ENCODE measurements around the gene ZDHHC11.
"Not testable (repeated sequence)": the region's sequence is repeated elsewhere in the genome, so short reads cannot be mapped to it uniquely, and the experiment has no call there.

ZDHHC11 gene

DNA sequence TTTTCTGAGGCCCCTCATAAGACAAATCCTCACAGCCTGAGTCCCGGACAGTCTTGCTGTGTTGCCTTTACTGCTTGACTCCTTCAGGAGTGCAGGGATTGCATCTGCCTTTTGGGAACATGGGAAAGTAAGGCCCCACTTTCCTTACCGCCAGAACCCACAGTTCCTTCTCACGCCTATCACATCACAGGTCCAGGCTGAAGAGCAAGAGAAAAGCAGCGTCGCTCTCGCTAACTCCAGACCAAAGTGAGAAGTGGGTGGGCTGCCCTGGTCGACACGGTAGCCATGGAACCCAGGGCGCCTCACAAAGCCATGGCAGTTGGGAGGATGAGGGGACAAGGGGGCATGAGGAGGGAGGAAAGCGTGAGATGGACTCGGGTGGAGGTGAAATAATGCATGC, 7.9 kb upstream of the ZDHHC11 start:
- DNase-seq, result no peak

- DNase-seq, result no peak
Observed at GRCh38 chr5:856531-857425, 6.0 kb upstream of the ZDHHC11 start.

GRCh38 chr5:855771-856530, 5.2 kb upstream of the ZDHHC11 start:
- DNase-seq, result no peak

- DNase-seq, result no peak
Observed at GRCh38 chr5:854966-855743, 4.4 kb upstream of the ZDHHC11 start.

DNA sequence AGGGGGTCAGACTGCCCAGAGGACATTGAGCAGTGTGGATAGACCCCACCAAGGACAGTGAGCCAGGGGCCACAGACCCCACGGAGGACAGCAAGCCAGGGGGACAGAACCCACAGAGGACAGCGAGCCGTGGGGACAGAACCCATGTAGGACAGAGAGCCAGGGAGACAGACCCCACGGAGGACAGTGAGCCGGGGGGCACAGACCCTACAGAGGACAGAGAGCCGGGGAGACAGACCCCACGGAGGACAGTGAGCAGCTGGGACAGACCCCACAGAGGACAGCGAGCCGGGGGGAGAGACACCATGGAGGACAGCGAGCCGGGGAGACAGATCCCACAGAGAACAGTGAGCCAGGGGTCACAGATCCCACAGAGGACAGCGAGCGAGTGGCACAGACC, 3.4 kb upstream of the ZDHHC11 start:
- DNase-seq, result no peak

DNA sequence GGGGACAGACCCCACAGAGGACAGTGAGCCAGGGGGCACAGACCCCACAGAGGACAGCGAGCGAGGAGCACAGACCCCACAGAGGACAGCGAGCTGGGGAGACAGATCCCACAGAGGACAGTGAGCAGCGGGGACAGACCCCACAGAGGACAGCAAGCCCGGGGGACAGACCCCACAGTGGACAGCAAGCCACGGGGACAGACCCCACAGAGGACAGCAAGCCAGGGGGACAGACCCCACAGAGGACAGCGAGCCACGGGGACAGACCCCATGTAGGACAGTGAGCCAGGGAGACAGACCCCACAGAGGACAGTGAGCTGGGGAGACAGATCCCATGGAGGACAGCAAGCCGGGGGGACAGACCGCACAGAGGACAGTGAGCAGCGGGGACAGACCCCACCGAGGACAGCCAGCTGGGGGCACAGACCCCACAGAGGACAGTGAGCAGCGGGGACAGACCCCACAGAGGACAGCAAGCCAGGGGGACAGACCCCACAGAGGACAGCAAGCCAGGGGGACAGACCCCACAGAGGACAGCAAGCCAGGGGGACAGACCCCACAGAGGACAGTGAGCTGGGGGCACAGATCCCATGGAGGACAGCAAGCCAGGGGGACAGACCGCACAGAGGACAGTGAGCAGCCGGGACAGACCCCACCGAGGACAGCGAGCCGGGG, 2.8 kb upstream of the ZDHHC11 start:
- DNase-seq, result not testable (repeated sequence)

- no peak for DNase-seq
Observed at GRCh38 chr5:852431-853401, 1.9 kb upstream of the ZDHHC11 start.

DNA sequence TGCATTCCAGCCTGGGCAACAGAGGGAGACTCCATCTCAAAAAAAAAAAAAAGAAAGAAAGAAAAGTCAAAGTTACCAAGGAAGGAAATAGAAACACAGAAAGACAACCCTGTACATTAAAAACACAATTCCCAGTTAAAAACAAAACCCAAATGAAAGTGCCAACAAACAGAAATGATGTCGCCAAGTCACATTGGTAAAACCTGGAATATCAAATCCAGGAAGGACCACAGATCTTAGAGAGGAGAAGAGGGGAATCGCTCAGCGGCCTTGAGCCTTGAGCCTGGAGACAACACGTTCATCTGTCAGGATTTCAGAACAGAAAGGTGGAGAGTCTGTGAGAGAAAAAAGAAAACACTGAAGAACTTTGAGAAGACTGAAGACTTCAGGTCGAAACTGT, 1.2 kb upstream of the ZDHHC11 start:
- DNase-seq, result no peak

DNA sequence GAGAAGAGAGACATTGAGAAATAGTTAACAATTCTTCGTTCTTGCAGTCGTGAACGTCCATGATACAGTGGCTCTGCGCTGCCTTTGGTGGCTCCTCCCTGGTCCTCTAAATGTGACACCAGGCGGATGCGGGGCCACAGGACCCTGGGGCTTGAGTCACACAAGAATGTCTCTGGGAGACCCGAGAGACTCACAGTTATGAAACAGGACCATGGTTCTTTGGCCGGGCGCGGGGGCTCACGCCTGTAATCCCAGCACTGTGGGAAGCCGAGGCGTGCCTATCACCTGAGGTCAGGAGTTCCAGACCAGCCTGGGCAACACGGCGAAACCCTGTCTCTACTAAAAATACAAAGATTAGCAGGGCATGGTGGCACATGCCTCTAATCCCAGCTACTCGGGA, 767 bp upstream of the ZDHHC11 start:
- DNase-seq, result no peak

- DNase-seq, result no peak
Observed at GRCh38 chr5:851076-851475, 290 bp upstream of the ZDHHC11 start.

DNA sequence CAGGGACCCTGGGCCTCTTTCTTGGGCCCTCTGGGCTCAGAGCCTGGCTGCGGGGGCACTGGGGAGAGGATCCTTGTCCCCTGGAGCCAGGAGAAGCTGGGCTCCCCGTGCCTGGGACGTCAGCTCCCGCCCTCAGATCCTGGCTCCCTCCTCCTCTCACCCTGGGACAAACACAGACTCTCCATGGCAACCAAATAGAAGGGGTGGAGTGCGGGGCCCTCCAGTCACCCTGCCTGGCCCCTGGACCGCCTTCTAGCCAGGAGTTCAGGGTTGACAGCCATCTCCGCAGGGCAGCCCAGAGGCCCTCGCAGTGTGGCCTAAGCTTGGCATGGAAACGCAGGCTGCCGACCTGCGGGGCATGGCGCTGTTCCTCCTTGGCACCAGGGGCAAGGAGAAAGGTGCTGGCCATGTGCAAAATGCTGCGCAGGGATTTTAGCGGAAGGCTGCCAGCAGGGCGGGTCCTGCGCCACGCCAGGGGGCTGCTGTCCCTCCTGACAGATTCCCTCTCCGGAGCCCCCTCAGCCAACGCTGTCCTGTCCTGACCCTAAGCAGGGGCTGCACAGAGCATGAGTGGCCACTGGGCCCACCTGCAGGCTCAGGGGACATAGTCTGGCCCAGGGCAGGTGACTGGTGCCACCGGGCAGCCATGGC, 1.0 kb downstream of the ZDHHC11 start:
- no peak for DNase-seq

- DNase-seq, result no peak
Observed at GRCh38 chr5:848671-849111, 2.1 kb downstream of the ZDHHC11 start.

DNA sequence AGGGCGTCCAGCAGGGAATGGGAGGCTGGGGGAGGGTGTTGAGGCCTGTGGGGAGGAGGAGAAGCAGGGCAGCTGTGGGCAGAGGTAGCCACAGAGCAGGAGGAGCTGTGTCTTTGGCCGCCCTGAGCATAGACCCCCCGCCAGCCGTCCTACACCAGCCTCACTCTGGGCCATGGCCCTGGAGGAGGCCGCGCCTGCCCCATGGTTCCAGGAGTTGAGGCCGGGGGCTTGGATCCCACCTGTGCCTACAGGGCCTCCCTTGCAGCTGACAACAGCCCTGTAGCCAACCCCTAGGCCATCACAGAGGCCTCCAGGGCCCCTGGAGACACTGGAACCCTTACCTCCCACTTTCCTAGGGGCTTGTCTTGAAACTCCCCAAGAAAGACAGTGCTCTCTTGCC, 3.0 kb downstream of the ZDHHC11 start:
- DNase-seq, result not testable (repeated sequence)

GRCh38 chr5:847212-847611, 3.6 kb downstream of the ZDHHC11 start:
- not testable (repeated sequence) for DNase-seq

DNA sequence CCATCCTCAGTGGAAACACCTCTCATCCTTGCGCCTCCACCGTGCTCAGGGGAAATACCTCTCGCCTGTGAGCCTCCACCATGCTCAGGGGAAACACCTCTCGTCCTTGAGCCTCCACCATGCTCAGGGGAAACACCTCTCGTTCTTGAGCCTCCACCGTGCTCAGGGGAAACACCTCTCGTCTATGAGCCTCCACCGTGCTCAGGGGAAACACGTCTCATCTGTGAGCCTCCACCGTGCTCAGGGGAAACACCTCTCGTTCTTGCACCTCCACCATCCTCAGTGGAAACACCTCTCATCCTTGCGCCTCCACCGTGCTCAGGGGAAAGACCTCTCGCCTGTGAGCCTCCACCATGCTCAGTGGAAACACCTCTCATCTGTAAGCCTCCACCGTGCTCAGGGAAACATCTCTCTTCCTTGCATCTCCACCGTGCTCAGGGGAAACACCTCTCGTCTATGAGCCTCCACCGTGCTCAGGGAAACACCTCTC, 4.1 kb downstream of the ZDHHC11 start:
- peak; percentile 17 for DNase-seq

DNA sequence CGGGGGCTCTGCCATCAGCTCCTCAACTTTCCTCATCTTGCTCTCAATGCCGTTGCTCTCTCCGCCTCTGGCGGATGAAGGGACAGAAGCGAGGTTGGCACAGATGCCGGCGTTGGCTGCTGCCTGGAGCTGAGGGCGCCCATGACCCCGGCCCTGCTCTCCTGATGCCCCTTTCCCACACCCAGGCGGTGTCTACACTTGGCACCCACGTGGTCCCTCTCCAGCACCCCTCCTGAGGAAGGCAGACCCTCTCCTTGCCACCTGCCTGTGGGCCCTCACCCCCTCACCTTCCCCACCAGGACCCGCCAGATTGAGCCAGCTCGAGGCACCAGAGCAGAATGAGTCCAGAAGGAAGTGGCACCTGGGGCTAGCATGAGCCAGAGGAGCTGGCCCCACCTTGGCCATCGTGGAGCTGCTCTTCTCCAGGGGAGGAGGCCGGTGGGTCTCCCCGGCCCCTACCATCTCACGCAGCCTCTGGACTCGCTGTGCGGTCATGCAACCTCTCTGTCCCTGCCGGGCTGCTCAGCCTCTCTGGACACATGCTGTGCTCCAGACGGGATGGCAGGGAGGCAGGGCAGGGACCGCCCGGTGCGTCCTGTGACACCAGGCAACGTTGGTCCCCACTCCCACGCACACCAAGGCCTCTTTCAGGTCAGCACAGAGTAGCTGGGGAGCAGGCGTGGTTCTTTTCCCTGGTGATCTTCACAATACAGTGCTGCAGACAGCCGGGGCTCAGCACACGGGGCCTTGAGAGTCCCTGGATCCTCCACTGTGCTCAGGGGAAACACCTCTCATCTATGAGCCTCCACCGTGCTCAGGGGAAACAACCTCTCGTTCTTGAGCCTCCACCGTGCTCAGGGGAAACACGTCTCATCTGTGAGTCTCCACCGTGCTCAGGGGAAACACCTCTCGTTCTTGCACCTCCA, 4.8 kb downstream of the ZDHHC11 start:
- not testable (repeated sequence) for DNase-seq

DNA sequence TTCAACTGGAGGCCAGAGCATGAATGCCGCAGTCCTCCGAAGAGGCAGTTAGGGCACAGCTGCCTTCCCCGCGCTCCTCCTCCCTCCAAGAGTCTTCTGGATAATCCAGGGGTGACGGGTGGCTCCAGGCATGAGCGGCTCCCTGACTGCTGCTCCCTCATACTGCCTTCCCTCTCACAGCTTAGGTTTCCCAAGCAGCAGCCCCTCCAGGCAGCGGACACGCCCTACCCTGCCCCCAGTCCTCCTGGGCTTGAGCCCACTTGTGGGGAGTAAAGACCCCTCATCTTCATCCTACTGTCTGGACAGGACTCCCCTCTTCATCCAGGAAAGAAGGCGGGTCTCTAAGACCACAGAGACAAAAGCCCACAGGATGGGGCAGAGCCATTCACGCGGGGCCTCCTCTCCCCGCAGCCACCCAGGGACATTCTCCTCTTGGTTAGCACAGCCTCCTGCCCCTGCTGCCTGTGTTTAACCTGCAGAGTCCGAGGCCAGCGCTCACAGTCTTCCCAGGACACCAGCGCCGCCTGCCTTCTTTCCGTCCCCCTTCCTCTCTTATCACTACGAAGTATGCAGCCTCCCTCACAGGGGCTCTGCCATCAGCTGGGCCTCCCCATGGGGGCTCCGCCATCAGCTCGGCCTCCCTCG, 5.6 kb downstream of the ZDHHC11 start:
- not testable (repeated sequence) for DNase-seq

- DNase-seq, result not testable (repeated sequence)
Observed at GRCh38 chr5:844426-844825, 6.4 kb downstream of the ZDHHC11 start.

- DNase-seq, result not testable (repeated sequence)
Observed at GRCh38 chr5:843926-844325, 6.9 kb downstream of the ZDHHC11 start.
